ENCODE data around the gene NELL2.

NELL2 gene

GRCh38 chr12:44571006-44571550 lies 305.0 kb downstream of the NELL2 start:
- no peak for ATAC-seq (ENCODE audit: low read depth)
- H3K4me3 Mint-ChIP-seq = no peak overlapping the region
- DNase-seq (ENCODE audit: low spot score in 2 of 2) = no peak
- H3K27me3 Mint-ChIP-seq = no peaks in the 10 kb centered on the region
- H3K27ac Mint-ChIP-seq = no peak overlapping the region
- no peaks in the 10 kb centered on the region for H3K4me1 Mint-ChIP-seq
- no peaks in the 10 kb centered on the region for H3K36me3 Mint-ChIP-seq
- H3K9me3 Mint-ChIP-seq = no peaks in the 10 kb centered on the region

GRCh38 chr12:44570036-44570583 lies 306.0 kb downstream of the NELL2 start:
- no peaks in the 10 kb centered on the region for H3K9me3 Mint-ChIP-seq
- no peaks in the 10 kb centered on the region for H3K27me3 Mint-ChIP-seq
- ATAC-seq (ENCODE audit: low read depth) = no peak
- no peaks in the 10 kb centered on the region for H3K4me1 Mint-ChIP-seq
- no peak overlapping the region for H3K27ac Mint-ChIP-seq
- no peak for DNase-seq (ENCODE audit: low spot score in 2 of 2)
- no peaks in the 10 kb centered on the region for H3K36me3 Mint-ChIP-seq
- no peak overlapping the region for H3K4me3 Mint-ChIP-seq

GRCh38 chr12:44565163-44565562 lies 311.0 kb downstream of the NELL2 start:
- Mint-ChIP-seq H3K4me3 (no peak overlapping the region), H3K9me3 (peaks cover 2% of the 10 kb centered on the region), H3K4me1 (no peaks in the 10 kb centered on the region), H3K27me3 (no peaks in the 10 kb centered on the region), H3K27ac (no peak overlapping the region), H3K36me3 (no peaks in the 10 kb centered on the region)
- DNase-seq (ENCODE audit: low spot score in 2 of 2) = no peak
- ATAC-seq (ENCODE audit: low read depth) = no peak

GRCh38 chr12:44563486-44563885 lies 312.6 kb downstream of the NELL2 start:
- peaks cover 5% of the 10 kb centered on the region for H3K9me3 Mint-ChIP-seq
- no peak overlapping the region for H3K27ac Mint-ChIP-seq
- no peaks in the 10 kb centered on the region for H3K4me1 Mint-ChIP-seq
- no peak overlapping the region for H3K4me3 Mint-ChIP-seq
- no peaks in the 10 kb centered on the region for H3K27me3 Mint-ChIP-seq
- H3K36me3 Mint-ChIP-seq = no peaks in the 10 kb centered on the region
- DNase-seq (ENCODE audit: low spot score in 2 of 2) = no peak
- ATAC-seq (ENCODE audit: low read depth) = no peak

DNA sequence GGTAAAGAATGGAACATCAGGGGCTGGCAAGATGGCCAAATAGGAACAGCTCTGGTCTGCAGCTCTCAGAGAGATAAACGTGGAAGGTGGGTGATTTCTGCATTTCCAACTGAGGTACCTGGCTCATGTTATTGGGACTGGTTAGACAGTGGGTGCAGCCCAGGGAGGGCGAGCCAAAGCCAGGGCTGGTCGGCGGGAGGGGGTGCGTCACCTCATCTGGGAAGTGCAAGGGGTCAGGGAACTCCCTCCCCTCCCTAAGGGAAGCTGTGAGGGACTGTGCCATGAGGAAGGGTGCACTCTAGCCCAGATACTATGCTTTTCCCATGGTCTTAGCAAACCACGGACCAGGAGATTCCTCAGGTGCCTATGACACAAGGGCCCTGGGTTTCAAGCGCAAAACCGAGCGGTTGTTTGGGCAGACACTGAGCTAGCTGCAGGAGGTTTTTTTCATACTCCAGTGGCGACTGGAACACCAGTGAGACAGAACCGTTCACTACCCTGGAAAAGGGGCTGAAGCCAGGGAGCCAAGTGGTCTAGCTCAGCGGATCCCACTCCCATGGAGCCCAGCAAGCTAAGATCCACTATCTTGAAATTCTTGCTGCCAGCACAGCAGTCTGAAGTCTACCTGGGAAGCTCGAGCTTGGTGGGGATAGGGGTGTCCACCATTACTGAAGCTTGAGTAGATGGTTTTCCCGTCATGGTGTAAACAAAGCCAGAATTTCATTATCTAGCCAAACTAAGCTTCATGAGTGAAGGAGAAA lies 317.6 kb downstream of the NELL2 start:
- H3K4me3 Mint-ChIP-seq = no peak overlapping the region

DNA sequence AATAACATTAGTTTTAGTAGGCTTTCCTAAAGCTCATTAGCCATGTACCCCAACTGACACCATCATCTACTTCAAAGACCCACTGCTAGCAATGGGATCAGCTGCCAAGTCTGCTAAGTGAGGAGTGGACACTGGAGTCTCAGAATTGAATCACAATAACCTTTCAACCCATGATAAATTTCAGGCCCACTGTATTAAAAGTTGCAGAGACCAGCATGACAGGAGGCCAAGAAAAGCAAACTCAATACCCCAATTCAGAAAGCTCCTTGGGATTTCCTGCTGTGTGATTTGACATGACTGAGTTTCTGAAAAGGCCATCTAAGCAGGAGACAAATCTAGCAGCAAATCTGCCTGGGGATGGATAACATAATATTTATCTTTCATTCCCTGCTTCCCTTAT lies 320.7 kb downstream of the NELL2 start:
- Mint-ChIP-seq H3K27me3 (peaks cover 3% of the 10 kb centered on the region), H3K27ac (no peak overlapping the region), H3K4me3 (no peak overlapping the region), H3K36me3 (peaks cover 1% of the 10 kb centered on the region), H3K4me1 (no peaks in the 10 kb centered on the region), H3K9me3 (peaks cover 3% of the 10 kb centered on the region)
- DNase-seq (ENCODE audit: low spot score in 2 of 2) (no peak), ATAC-seq (ENCODE audit: low read depth) (no peak)

More for the DNA sequence above, 317.6 kb downstream of the NELL2 start:
- Mint-ChIP-seq H3K9me3 (peaks cover 5% of the 10 kb centered on the region), H3K4me1 (no peaks in the 10 kb centered on the region), H3K27me3 (peaks cover 3% of the 10 kb centered on the region), H3K36me3 (peaks cover 1% of the 10 kb centered on the region), H3K27ac (no peak overlapping the region)
- ATAC-seq (ENCODE audit: low read depth) = no peak
- no peak for DNase-seq (ENCODE audit: low spot score in 2 of 2)

DNA sequence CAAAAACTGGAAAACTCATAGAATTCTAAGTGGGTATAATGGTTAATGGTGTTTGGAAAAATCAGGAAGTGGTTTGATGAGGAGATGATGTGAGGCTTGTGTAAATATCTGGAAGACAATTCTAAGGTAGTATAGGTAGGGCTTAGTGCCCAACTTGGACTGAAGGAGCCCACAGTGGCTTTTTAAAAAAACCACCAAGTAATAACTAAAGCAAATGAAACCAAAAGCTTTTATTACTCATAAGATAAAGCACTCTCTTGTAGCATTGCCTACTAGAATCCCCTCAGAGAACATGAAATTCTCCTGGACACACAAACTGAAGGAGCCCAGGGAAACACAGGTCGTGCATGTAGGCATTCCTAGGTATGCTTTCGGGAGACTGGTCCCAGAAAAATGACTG lies 324.5 kb downstream of the NELL2 start:
- DNase-seq (ENCODE audit: low spot score in 2 of 2) = no peak
- no peak overlapping the region for H3K27ac Mint-ChIP-seq
- H3K9me3 Mint-ChIP-seq = no peaks in the 10 kb centered on the region
- peaks cover under 1% of the 10 kb centered on the region for H3K36me3 Mint-ChIP-seq
- H3K4me1 Mint-ChIP-seq = no peaks in the 10 kb centered on the region
- no peak for ATAC-seq (ENCODE audit: low read depth)
- H3K27me3 Mint-ChIP-seq = peaks cover 3% of the 10 kb centered on the region
- H3K4me3 Mint-ChIP-seq = no peak overlapping the region

- no peaks in the 10 kb centered on the region for H3K36me3 Mint-ChIP-seq
- H3K27ac Mint-ChIP-seq = no peak overlapping the region
- ATAC-seq (ENCODE audit: low read depth) (no peak), DNase-seq (ENCODE audit: low spot score in 2 of 2) (no peak)
- peaks cover 2% of the 10 kb centered on the region for H3K27me3 Mint-ChIP-seq
- no peaks in the 10 kb centered on the region for H3K4me1 Mint-ChIP-seq
- H3K4me3 Mint-ChIP-seq = no peak overlapping the region
- no peaks in the 10 kb centered on the region for H3K9me3 Mint-ChIP-seq
Observed at GRCh38 chr12:44550377-44550776, 325.7 kb downstream of the NELL2 start.

GRCh38 chr12:44546060-44546459 lies 330.1 kb downstream of the NELL2 start:
- Mint-ChIP-seq H3K9me3 (no peaks in the 10 kb centered on the region), H3K4me1 (no peaks in the 10 kb centered on the region), H3K36me3 (no peaks in the 10 kb centered on the region), H3K27me3 (peaks cover 2% of the 10 kb centered on the region), H3K4me3 (no peak overlapping the region), H3K27ac (no peak overlapping the region)
- no peak for DNase-seq (ENCODE audit: low spot score in 2 of 2)
- ATAC-seq (ENCODE audit: low read depth) = no peak

GRCh38 chr12:44544018-44544417 lies 332.1 kb downstream of the NELL2 start:
- H3K27me3 Mint-ChIP-seq = peaks cover 2% of the 10 kb centered on the region
- no peaks in the 10 kb centered on the region for H3K36me3 Mint-ChIP-seq
- ATAC-seq (ENCODE audit: low read depth) (no peak), DNase-seq (ENCODE audit: low spot score in 2 of 2) (no peak)
- H3K4me3 Mint-ChIP-seq = no peak overlapping the region
- no peaks in the 10 kb centered on the region for H3K9me3 Mint-ChIP-seq
- no peaks in the 10 kb centered on the region for H3K4me1 Mint-ChIP-seq
- H3K27ac Mint-ChIP-seq = no peak overlapping the region

DNA sequence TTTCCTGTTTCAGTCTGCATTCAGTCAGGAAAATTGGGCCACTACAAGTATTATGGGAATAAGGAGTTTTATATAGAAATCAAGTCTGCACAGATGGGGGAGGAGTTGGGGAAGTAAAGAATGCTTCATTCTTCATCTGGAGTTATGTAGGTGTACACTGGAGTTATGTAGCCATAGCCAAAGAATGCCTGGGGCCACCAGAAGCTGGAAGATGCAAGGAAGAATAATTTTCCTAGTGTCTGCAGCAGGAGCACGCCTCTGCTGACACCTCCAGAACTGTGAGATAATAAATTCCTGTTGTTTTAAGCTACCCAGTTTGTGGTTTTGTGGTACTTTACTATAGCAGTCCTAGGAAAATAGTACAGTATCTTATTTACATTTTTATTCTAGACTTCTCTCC lies 333.4 kb downstream of the NELL2 start:
- Mint-ChIP-seq H3K4me1 (no peaks in the 10 kb centered on the region), H3K9me3 (no peaks in the 10 kb centered on the region), H3K4me3 (no peak overlapping the region), H3K27me3 (peaks cover 2% of the 10 kb centered on the region), H3K36me3 (no peaks in the 10 kb centered on the region), H3K27ac (no peak overlapping the region)
- DNase-seq (ENCODE audit: low spot score in 2 of 2) = no peak
- ATAC-seq (ENCODE audit: low read depth) = no peak

- H3K9me3 Mint-ChIP-seq = no peaks in the 10 kb centered on the region
- no peaks in the 10 kb centered on the region for H3K27me3 Mint-ChIP-seq
- ATAC-seq (ENCODE audit: low read depth) = no peak
Observed at GRCh38 chr12:44537354-44537753, 338.8 kb downstream of the NELL2 start.

DNA sequence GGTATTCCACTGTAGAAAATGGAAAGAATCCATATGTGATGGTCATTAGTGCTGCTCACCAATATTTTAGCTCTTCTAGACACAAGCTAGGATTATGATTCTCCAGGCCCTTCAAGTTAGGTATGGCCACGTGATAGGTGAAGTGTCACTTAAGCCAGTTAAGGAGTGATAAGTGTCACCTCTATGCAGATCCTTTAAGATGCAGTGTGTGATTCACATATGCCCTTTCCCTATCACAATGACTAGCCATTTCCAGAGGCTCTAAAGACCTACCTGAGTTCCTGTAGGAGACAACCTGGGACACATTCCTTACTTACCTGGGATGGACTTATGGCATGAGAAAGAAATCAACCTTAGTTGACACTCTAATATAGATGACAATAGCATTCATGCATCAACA lies 343.2 kb downstream of the NELL2 start:
- Mint-ChIP-seq H3K36me3 (no peaks in the 10 kb centered on the region), H3K9me3 (no peaks in the 10 kb centered on the region), H3K27ac (no peak overlapping the region), H3K27me3 (no peaks in the 10 kb centered on the region), H3K4me1 (no peaks in the 10 kb centered on the region), H3K4me3 (no peak overlapping the region)
- ATAC-seq (ENCODE audit: low read depth) = no peak
- DNase-seq (ENCODE audit: low spot score in 2 of 2) = no peak

More at GRCh38 chr12:44537354-44537753, 338.8 kb downstream of the NELL2 start:
- no peaks in the 10 kb centered on the region for H3K4me1 Mint-ChIP-seq
- no peak overlapping the region for H3K4me3 Mint-ChIP-seq
- H3K27ac Mint-ChIP-seq = no peak overlapping the region
- DNase-seq (ENCODE audit: low spot score in 2 of 2) = no peak
- no peaks in the 10 kb centered on the region for H3K36me3 Mint-ChIP-seq

DNA sequence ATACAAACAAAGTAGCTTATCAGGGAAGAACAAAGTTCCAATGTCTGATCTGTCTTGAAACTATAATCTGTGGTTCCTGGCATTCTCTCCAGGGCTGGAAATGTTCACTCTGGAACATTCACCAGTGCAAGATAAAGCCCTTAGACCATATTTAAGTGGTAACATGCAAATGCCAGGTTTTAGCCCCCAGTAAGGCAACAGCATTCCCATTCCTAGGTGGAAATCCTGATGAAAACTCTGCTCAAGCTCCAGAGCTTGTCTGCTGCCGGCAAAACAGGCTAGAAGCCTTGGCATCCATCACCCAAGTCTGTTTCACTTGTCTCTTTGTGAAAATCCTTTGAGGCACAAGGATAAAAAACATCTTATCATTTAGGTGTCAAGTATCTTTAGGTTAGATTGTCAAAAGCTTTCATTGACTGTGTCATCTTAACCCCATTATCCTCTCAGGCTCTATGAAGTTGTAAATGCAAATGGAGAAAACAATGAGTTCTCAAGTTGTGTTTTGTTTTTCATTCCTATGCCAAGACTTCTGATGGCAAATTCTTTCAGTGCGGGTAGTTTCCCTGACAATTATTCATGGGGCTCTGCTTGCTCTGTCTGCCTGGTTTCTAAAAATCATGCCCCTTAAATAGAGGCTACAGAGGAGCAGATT lies 344.7 kb downstream of the NELL2 start:
- no peaks in the 10 kb centered on the region for H3K9me3 Mint-ChIP-seq
- DNase-seq (ENCODE audit: low spot score in 2 of 2) (no peak), ATAC-seq (ENCODE audit: low read depth) (no peak)
- no peak overlapping the region for H3K4me3 Mint-ChIP-seq
- no peaks in the 10 kb centered on the region for H3K4me1 Mint-ChIP-seq
- H3K27ac Mint-ChIP-seq = no peak overlapping the region
- no peaks in the 10 kb centered on the region for H3K36me3 Mint-ChIP-seq
- H3K27me3 Mint-ChIP-seq = no peaks in the 10 kb centered on the region

Data from memory B cell (primary cell).